Mucosa of rectum (tissue), 2 donors: ENCODE data around the gene SENP8.
"Not testable (repeated sequence)": the region's sequence is repeated elsewhere in the genome, so short reads cannot be mapped to it uniquely, and the experiment has no call there.

Experiments
- H3K27ac ChIP-seq, 2 donors: one replicate each; pipeline ENCODE4 v1.7.0; 2013; ENCODE audit warnings: inconsistent platforms in 2 of 2, low read depth in 2 of 2, low read length in 2 of 2
- H3K27me3 ChIP-seq, 2 donors: one replicate each; pipeline ENCODE4 v1.7.0; 2013; ENCODE audit warnings: low read length in 2 of 2; ENCODE audit not compliant: control insufficient read depth in 2 of 2, insufficient read depth in 2 of 2
- H3K36me3 ChIP-seq, 2 donors: one replicate each; pipeline ENCODE4 v1.7.0; 2013; ENCODE audit warnings: low read length in 2 of 2; ENCODE audit not compliant: control insufficient read depth in 2 of 2, insufficient read depth in 2 of 2
- H3K4me1 ChIP-seq, 2 donors: one replicate each; pipeline ENCODE4 v1.7.0; 2013; ENCODE audit warnings: low read length in 2 of 2, mild to moderate bottlenecking in 1 of 2; ENCODE audit not compliant: control insufficient read depth in 2 of 2, insufficient read depth in 2 of 2
- H3K4me3 ChIP-seq, 2 donors: one replicate each; pipeline ENCODE4 v1.7.0; 2013; ENCODE audit warnings: low read length in 2 of 2
- H3K9ac ChIP-seq, 2 donors: one replicate each; pipeline ENCODE4 v1.7.0; 2013; ENCODE audit warnings: low read length in 2 of 2, low read depth in 1 of 2, mild to moderate bottlenecking in 1 of 2
- H3K9me3 ChIP-seq, 2 donors: one replicate each; pipeline ENCODE4 v1.7.0; 2013; ENCODE audit warnings: low read length in 2 of 2; ENCODE audit not compliant: control insufficient read depth in 2 of 2
- donor health status: healthy.
- donor health status: Normal muscosa, but diverticular disease.

The SENP8 gene

GRCh38 chr15:72167445-72167844, 49.2 kb downstream of the SENP8 start:
- no peak overlapping the region for H3K9ac ChIP-seq
- H3K4me1 ChIP-seq, result peaks cover 4 to 14% of the 10 kb centered on the region in 2 donors
- H3K27ac ChIP-seq, result no peak overlapping the region

GRCh38 chr15:72168131-72168807, 50.1 kb downstream of the SENP8 start:
- Histone ChIP-seq H3K9me3 (no peaks in the 10 kb centered on the region), H3K4me1 (peaks cover 4 to 14% of the 10 kb centered on the region in 2 donors), H3K27ac (no peak overlapping the region), H3K36me3 (no peaks in the 10 kb centered on the region), H3K27me3 (no peaks in the 10 kb centered on the region), H3K4me3 (no peak overlapping the region), H3K9ac (no peak overlapping the region)

More at GRCh38 chr15:72167445-72167844, 49.2 kb downstream of the SENP8 start:
- Histone ChIP-seq H3K36me3 (no peaks in the 10 kb centered on the region), H3K27me3 (no peaks in the 10 kb centered on the region), H3K9me3 (no peaks in the 10 kb centered on the region), H3K4me3 (no peak overlapping the region)

DNA sequence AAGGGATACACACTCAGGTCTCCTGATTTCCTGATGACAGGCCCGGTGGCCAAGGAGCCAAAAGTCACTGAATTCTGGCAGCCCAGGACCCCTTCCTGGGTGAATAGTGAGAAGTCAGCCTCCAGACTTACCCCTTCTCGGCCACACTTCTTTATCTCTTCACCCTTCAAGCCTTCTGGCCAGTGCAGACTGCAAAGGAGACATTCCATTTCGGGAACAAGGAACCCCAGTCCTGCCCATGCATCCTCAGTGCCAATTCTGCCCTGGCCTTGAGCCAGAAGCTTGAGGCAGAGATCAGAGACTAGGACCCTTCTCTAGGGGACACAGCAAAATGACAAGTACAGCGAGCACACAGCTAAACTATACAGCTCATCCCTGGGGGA, 50.6 kb downstream of the SENP8 start:
- H3K9ac ChIP-seq, result no peak overlapping the region
- H3K4me3 ChIP-seq, result no peak overlapping the region
- no peaks in the 10 kb centered on the region for H3K27me3 ChIP-seq
- no peak overlapping the region for H3K27ac ChIP-seq
- H3K9me3 ChIP-seq, result no peaks in the 10 kb centered on the region
- peaks cover 4 to 14% of the 10 kb centered on the region in 2 donors for H3K4me1 ChIP-seq
- no peaks in the 10 kb centered on the region for H3K36me3 ChIP-seq

GRCh38 chr15:72169236-72169920, 51.2 kb downstream of the SENP8 start:
- Histone ChIP-seq H3K27me3 (no peaks in the 10 kb centered on the region), H3K9ac (peak overlapping the region in 1 of 2 donors; percentile 73), H3K9me3 (no peaks in the 10 kb centered on the region), H3K27ac (peak overlapping the region; percentile 60 to 87), H3K4me3 (peak overlapping the region in 1 of 2 donors; percentile 17), H3K36me3 (no peaks in the 10 kb centered on the region), H3K4me1 (peaks cover 4 to 14% of the 10 kb centered on the region in 2 donors)

GRCh38 chr15:72169921-72170611, 51.9 kb downstream of the SENP8 start:
- Histone ChIP-seq H3K9ac (peak overlapping the region; percentile 24 to 73), H3K4me3 (peak overlapping the region; percentile 17 to 58), H3K36me3 (no peaks in the 10 kb centered on the region), H3K27ac (peak overlapping the region; percentile 60 to 87), H3K27me3 (no peaks in the 10 kb centered on the region), H3K9me3 (no peaks in the 10 kb centered on the region), H3K4me1 (peaks cover 4 to 14% of the 10 kb centered on the region in 2 donors)

- Histone ChIP-seq H3K4me1 (peaks cover 4 to 14% of the 10 kb centered on the region in 2 donors), H3K27ac (peak overlapping the region in 1 of 2 donors; percentile 70), H3K36me3 (no peaks in the 10 kb centered on the region), H3K9ac (no peak overlapping the region), H3K4me3 (peak overlapping the region in 1 of 2 donors; percentile 15), H3K9me3 (no peaks in the 10 kb centered on the region), H3K27me3 (no peaks in the 10 kb centered on the region)
Observed at GRCh38 chr15:72170691-72171090, 52.5 kb downstream of the SENP8 start.

DNA sequence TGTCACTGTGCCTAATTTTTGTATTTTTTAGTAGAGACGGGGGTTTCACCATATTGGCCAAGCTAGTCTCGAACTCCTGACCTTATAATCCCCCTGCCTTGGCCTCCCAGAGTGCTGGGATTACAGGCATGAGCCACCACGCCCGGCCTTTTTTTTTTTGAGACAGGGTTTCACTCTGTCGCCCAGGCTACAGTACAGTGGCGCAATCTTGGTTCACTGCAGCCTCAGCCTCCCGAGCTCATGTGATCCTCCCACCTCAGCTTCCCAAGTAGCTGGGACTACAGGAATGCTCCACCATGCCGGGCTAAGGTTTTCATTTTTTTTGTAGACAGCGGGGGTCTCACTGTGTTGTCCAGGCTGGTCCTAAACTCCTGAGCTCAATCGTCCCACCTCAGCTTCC, 53.8 kb downstream of the SENP8 start:
- H3K9ac ChIP-seq, H3K36me3 ChIP-seq, H3K4me3 ChIP-seq, H3K9me3 ChIP-seq, H3K27ac ChIP-seq, H3K27me3 ChIP-seq: not testable (repeated sequence)
- H3K4me1 ChIP-seq, result peaks cover 4 to 14% of the 10 kb centered on the region in 2 donors

GRCh38 chr15:72172796-72173195, 54.6 kb downstream of the SENP8 start:
- no peaks in the 10 kb centered on the region for H3K27me3 ChIP-seq
- H3K9ac ChIP-seq, result no peak overlapping the region
- no peak overlapping the region for H3K27ac ChIP-seq
- no peaks in the 10 kb centered on the region for H3K9me3 ChIP-seq
- H3K36me3 ChIP-seq, result no peaks in the 10 kb centered on the region
- H3K4me3 ChIP-seq, result no peak overlapping the region
- H3K4me1 ChIP-seq, result peaks cover 4 to 14% of the 10 kb centered on the region in 2 donors

DNA sequence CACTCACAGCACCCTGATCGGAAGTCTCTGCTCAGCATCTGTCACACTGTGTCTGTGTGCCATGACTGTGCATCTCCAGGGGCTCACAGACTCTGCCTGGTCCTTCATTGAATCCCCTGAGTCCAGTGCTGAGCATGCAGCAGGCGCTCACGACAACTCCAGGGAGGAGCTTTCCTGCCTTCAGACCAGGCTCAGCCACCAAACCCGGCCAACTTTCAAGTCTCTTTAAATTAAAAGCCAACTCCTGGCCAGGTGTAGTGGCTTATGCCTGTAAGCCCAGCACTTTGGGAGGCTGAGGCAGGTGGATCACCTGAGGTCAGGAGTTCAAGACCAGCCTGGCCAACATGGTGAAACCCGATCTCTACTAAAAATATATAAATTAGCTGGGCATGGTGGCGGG, 55.2 kb downstream of the SENP8 start:
- no peaks in the 10 kb centered on the region for H3K36me3 ChIP-seq

More for the DNA sequence above, 55.2 kb downstream of the SENP8 start:
- Histone ChIP-seq H3K27ac (no peak overlapping the region), H3K27me3 (no peaks in the 10 kb centered on the region), H3K9me3 (no peaks in the 10 kb centered on the region), H3K4me3 (no peak overlapping the region), H3K4me1 (peaks cover 4 to 14% of the 10 kb centered on the region in 2 donors), H3K9ac (no peak overlapping the region)
